Liver (tissue), 9 donors: ENCODE measurements around the gene DUSP2. TPM values are rescaled to one million over a fixed set of nuclear protein-coding genes. Genes with fewer than 3 reads are reported as not detected.

Source experiments
- DNase-seq: peaks from one replicate; pipeline ENCODE4 v3.0.0-alpha.2; 2017; ENCODE audit warnings: low spot score
- H3K27ac ChIP-seq, 2 donors: one replicate each; pipeline ENCODE4 v1.7.0; 2013; ENCODE audit warnings: inconsistent platforms in 2 of 2, low read length in 2 of 2, control low read depth in 1 of 2, low read depth in 1 of 2, mild to moderate bottlenecking in 1 of 2
- H3K27me3 ChIP-seq, 4 donors: one replicate each; pipeline versions ENCODE4 v1.6.1 to v1.7.0; 2013; ENCODE audit warnings: low read length in 3 of 4, inconsistent platforms in 1 of 4, mild to moderate bottlenecking in 1 of 4, moderate library complexity in 1 of 4; ENCODE audit not compliant: control insufficient read depth in 4 of 4, insufficient read depth in 4 of 4
- H3K36me3 ChIP-seq, 4 donors: one replicate each; pipeline versions ENCODE4 v1.6.1 to v1.7.0; 2013; ENCODE audit warnings: low read length in 3 of 4, mild to moderate bottlenecking in 3 of 4, low read depth in 1 of 4, moderate library complexity in 1 of 4; ENCODE audit not compliant: control insufficient read depth in 4 of 4, insufficient read depth in 3 of 4
- H3K4me1 ChIP-seq, 4 donors: one replicate each; pipeline versions ENCODE4 v1.6.1 to v1.7.0; 2013; ENCODE audit warnings: low read length in 3 of 4, mild to moderate bottlenecking in 3 of 4, moderate library complexity in 1 of 4; ENCODE audit not compliant: control insufficient read depth in 4 of 4, insufficient read depth in 4 of 4
- H3K4me3 ChIP-seq, 3 donors: one replicate each; pipeline versions ENCODE4 v1.6.1 to v1.7.0; 2013; ENCODE audit warnings: low read length in 3 of 3, control low read depth in 1 of 3, low read depth in 1 of 3, mild to moderate bottlenecking in 1 of 3
- H3K9ac ChIP-seq, 2 donors: one replicate each; pipeline ENCODE4 v1.7.0; 2013; ENCODE audit warnings: low read length in 2 of 2, mild to moderate bottlenecking in 2 of 2, moderate library complexity in 2 of 2, control low read depth in 1 of 2, low read depth in 1 of 2
- H3K9me3 ChIP-seq, 4 donors: one replicate each; pipeline versions ENCODE4 v1.6.1 to v1.7.0; 2013; ENCODE audit warnings: low read length in 3 of 4; ENCODE audit not compliant: control insufficient read depth in 4 of 4
- ATF3 ChIP-seq: IDR thresholded peaks from 2 replicates; pipeline ENCODE4 v1.6.1; 2016; ENCODE audit warnings: antibody characterized with exemption
- CTCF ChIP-seq: fragments of 150-350 bp; IDR thresholded peaks from 2 replicates; pipeline ENCODE4 v1.5.1; 2017; ENCODE audit warnings: improper control_type of control experiment, low read depth, low read length; ENCODE audit not compliant: missing input control
- EGR1 ChIP-seq, 2 donors: IDR thresholded peaks; 2 replicates each; pipeline ENCODE4 v1.6.1; 2016 to 2018; ENCODE audit warnings: antibody characterized with exemption in 2 of 2, low read depth in 2 of 2
- FOXA1 ChIP-seq: IDR thresholded peaks from 2 replicates; pipeline ENCODE4 v1.6.1; 2016; ENCODE audit warnings: antibody characterized with exemption
- FOXA2 ChIP-seq: IDR thresholded peaks from 2 replicates; pipeline ENCODE4 v1.6.1; 2016; ENCODE audit warnings: antibody characterized with exemption
- GABPA ChIP-seq, 2 donors: IDR thresholded peaks in 1 of 2; conservative IDR thresholded peaks in 1 of 2; 2 replicates each; pipeline ENCODE4 v1.6.1; 2016; ENCODE audit warnings: antibody characterized with exemption in 2 of 2, mild to moderate bottlenecking in 1 of 2, moderate library complexity in 1 of 2
- HNF4A ChIP-seq, 2 donors: conservative IDR thresholded peaks; 2 replicates each; pipeline ENCODE4 v1.6.1; 2016; ENCODE audit warnings: antibody characterized with exemption in 2 of 2, mild to moderate bottlenecking in 2 of 2
- HNF4G ChIP-seq: IDR thresholded peaks from 2 replicates; pipeline ENCODE4 v1.6.1; 2016; ENCODE audit warnings: antibody characterized with exemption
- JUND ChIP-seq, 2 donors: IDR thresholded peaks; 2 replicates each; pipeline ENCODE4 v1.6.1; 2016; ENCODE audit warnings: antibody characterized with exemption in 2 of 2
- MAX ChIP-seq: IDR thresholded peaks from 2 replicates; pipeline ENCODE4 v1.6.1; 2016; ENCODE audit warnings: antibody characterized with exemption
- NR2F2 ChIP-seq: IDR thresholded peaks from 2 replicates; pipeline ENCODE4 v1.6.1; 2016; ENCODE audit warnings: antibody characterized with exemption
- RAD21 ChIP-seq, 2 donors: IDR thresholded peaks; 2 replicates each; pipeline ENCODE4 v1.6.1; 2016; ENCODE audit warnings: antibody characterized with exemption in 2 of 2, mild to moderate bottlenecking in 2 of 2
- RXRA ChIP-seq, 2 donors: IDR thresholded peaks; 2 replicates each; pipeline ENCODE4 v1.6.1; 2017 to 2018; ENCODE audit warnings: antibody characterized with exemption in 2 of 2, mild to moderate bottlenecking in 1 of 2
- SP1 ChIP-seq: IDR thresholded peaks from 2 replicates; pipeline ENCODE4 v1.6.1; 2018; ENCODE audit warnings: antibody characterized with exemption, mild to moderate bottlenecking
- TAF1 ChIP-seq: conservative IDR thresholded peaks from 2 replicates; pipeline ENCODE4 v1.6.1; 2016; ENCODE audit warnings: antibody characterized with exemption, mild to moderate bottlenecking
- YY1 ChIP-seq: IDR thresholded peaks from 2 replicates; pipeline ENCODE4 v1.6.1; 2016; ENCODE audit warnings: antibody characterized with exemption, mild to moderate bottlenecking
- ZBTB33 ChIP-seq: IDR thresholded peaks from 2 replicates; pipeline ENCODE4 v1.6.1; 2016; ENCODE audit warnings: antibody characterized with exemption
- WGBS: extraction: QIAGEN DNeasy Blood & Tissue Kit; methylation state at CpG from one replicate; pipeline ENCODE4 v1.1.7; 2013; 5-methylcytosine and 5-hydroxymethylcytosine counted together
- polyA plus RNA-seq, 2 donors: library from polyadenylated mRNA; stranded (reverse) in 1 of 2; unstranded in 1 of 2; fragments of 200-250 nt in 1 of 2; fragments of >200 nt in 1 of 2; fragmentation: Nextera tagmentation in 1 of 2; extraction: Ambion mirVana in 1 of 2; gene quantifications; one replicate each; pipeline versions ENCODE4 v1.2.1 to v1.2.3, GENCODE V29; 2013 to 2015
- total RNA-seq, 2 donors: library from RNA; depleted of rRNA; stranded (reverse); fragments of >200 nt; gene quantifications; one replicate each; pipeline ENCODE4 v1.2.3, GENCODE V29; 2014
- donor health status: healthy.
- donor health status: healthy.
- donor health status: healthy.
- donor health status: healthy.
- donor health status: healthy.

DUSP2 gene
- total and polyA plus RNA-seq, 4 donors: 0.99 to 2.8 (median 1.6) TPM

GRCh38 chr2:96164459-96165184 lies 19.4 kb upstream of the DUSP2 start:
- H3K9ac ChIP-seq: no peak overlapping the region
- H3K27me3 ChIP-seq: no peaks in the 10 kb centered on the region
- H3K4me3 ChIP-seq: no peak overlapping the region
- 82% methylated on average over 18 of the region's 18 CpGs for WGBS
- H3K27ac ChIP-seq: no peak overlapping the region
- no peaks in the 10 kb centered on the region for H3K36me3 ChIP-seq
- TF ChIP-seq MAX (no peak), SP1 (no peak), EGR1 (IDR thresholded peaks at IDR 0.05; ENCODE audit: low read depth in 2 of 2) (no peak), JUND (IDR thresholded peaks at IDR 0.05) (no peak), RAD21 (IDR thresholded peaks at IDR 0.05) (no peak), HNF4G (no peak), TAF1 (no peak), GABPA (IDR thresholded peaks at IDR 0.05 in 1 of 2, conservative IDR thresholded peaks at IDR 0.05 in 1 of 2) (no peak), ATF3 (no peak), CTCF (no peak), HNF4A (conservative IDR thresholded peaks at IDR 0.05) (no peak), RXRA (IDR thresholded peaks at IDR 0.05) (no peak), NR2F2 (no peak), YY1 (no peak)
- no peak for DNase-seq
- peaks cover 0 to 1% (median 0%) of the 10 kb centered on the region in 4 donors for H3K9me3 ChIP-seq
- H3K4me1 ChIP-seq: no peaks in the 10 kb centered on the region

GRCh38 chr2:96163768-96164429 lies 18.7 kb upstream of the DUSP2 start:
- Histone ChIP-seq H3K36me3 (no peaks in the 10 kb centered on the region), H3K4me1 (no peaks in the 10 kb centered on the region), H3K9ac (no peak overlapping the region), H3K27ac (peak overlapping the region in 1 of 2 donors; percentile 12), H3K4me3 (no peak overlapping the region), H3K9me3 (peaks cover 0 to 1% (median 0%) of the 10 kb centered on the region in 4 donors), H3K27me3 (no peaks in the 10 kb centered on the region)
- 79% methylated on average over 13 of the region's 13 CpGs for WGBS
- DNase-seq: no peak
- peak; percentile 27 for TF ChIP-seq SP1
- no peak for TF ChIP-seq MAX
- no peak for TF ChIP-seq FOXA1

- Histone ChIP-seq H3K36me3 (no peaks in the 10 kb centered on the region), H3K4me3 (no peak overlapping the region), H3K9me3 (peaks cover 0 to 1% (median 0%) of the 10 kb centered on the region in 4 donors), H3K27ac (no peak overlapping the region), H3K27me3 (no peaks in the 10 kb centered on the region), H3K9ac (no peak overlapping the region), H3K4me1 (no peaks in the 10 kb centered on the region)
- WGBS: 90% methylated on average over 5 of the region's 5 CpGs
- DNase-seq: no peak
- TF ChIP-seq NR2F2: no peak
- TF ChIP-seq YY1: no peak
- no peak for TF ChIP-seq ATF3
- TF ChIP-seq RXRA (IDR thresholded peaks at IDR 0.05): no peak
- TF ChIP-seq EGR1 (IDR thresholded peaks at IDR 0.05; ENCODE audit: low read depth in 2 of 2): no peak
- no peak for TF ChIP-seq FOXA2
- TF ChIP-seq HNF4G: no peak
- no peak for TF ChIP-seq CTCF
- no peak for TF ChIP-seq HNF4A (conservative IDR thresholded peaks at IDR 0.05)
- TF ChIP-seq RAD21 (IDR thresholded peaks at IDR 0.05): no peak
- TF ChIP-seq MAX: no peak
- no peak for TF ChIP-seq ZBTB33
- no peak for TF ChIP-seq SP1
- no peak for TF ChIP-seq GABPA (IDR thresholded peaks at IDR 0.05 in 1 of 2, conservative IDR thresholded peaks at IDR 0.05 in 1 of 2)
Measured at GRCh38 chr2:96163415-96163767, 18.2 kb upstream of the DUSP2 start.
